Right ventricle myocardium inferior (tissue), 1 donor: ENCODE results near the gene LARP4B. TPM values are rescaled to one million over a fixed set of nuclear protein-coding genes. Genes with fewer than 3 reads are reported as not detected.
A peak's percentile ranks its signal among the peaks of the same experiment; 100 is the strongest.

Experiments used
- ATAC-seq: fragments of 200-7000 bp; cut with Tn5 transposase; one replicate; pipeline ENCODE4 v1.9.1; 2020; ENCODE audit warnings: mild to moderate bottlenecking, moderate library complexity
- DNase-seq: peaks from one replicate; pipeline ENCODE4 v3.0.0; 2021; ENCODE audit errors: missing footprints
- intact Hi-C: fragments of 100-400 bp; cut with DNase I; formaldehyde crosslinking; loops from one replicate; pipeline ENCODE4 v1.11.0; 2022
- total RNA-seq: library from RNA; stranded (reverse); fragmentation: NEBNext Ultra II Directional; extraction: Animal tissue kit (Norgen Biotek cat#: 25700); gene quantifications from one replicate; pipeline ENCODE4 v1.2.1, GENCODE V29; 2021
- donor health status: DM: no; HTN: yes; CAD: no; lungs with severe emphysema.

The LARP4B gene
- total RNA-seq, 1 donor from 2014 or later, result 58.9 TPM

DNA sequence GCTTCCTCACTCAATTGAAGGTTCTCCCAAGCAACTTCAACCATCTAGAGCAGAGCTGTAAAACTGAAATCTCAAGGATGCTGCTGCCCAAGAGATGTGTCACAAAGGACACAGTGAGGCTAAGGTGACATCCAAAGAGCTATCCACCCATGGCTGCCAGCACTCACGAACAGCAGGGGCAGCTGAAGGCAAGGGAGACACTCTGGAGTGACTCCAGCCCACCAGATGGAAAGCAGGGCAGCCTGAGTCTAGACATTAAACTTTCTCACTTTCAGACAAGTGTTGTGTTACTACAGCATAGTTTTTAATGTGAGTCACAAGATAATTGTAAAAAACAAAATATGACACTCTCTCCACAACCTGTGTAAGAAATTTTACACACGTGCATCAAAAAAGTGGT, 113.5 kb downstream of the LARP4B start:
- intact Hi-C loops, result loop anchor here (10.0 kb wide), 1 partner anchor 167 kb away; the partner anchor contains the start of gene GTPBP4
- no peak for ATAC-seq
- no peak for DNase-seq

DNA sequence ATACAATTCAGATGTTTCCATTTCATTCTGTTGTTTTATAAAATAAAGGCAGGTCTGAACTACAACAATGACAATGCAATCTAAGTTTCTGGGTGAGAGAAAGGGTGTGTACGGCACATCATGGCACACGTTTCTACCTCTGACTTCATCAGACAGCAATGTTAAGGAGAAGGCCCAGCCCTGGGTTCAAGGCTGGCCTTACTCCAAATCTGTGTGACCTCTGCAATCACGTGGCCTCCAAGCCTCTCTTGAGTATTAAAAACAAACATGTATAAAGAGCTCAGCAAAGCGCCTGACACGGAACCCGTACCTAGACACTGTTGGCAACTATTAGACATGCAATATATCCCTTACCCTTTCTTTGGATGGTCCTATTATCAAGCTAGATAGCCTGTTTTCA, 114.1 kb downstream of the LARP4B start:
- intact Hi-C loops, result loop anchor here (10.0 kb wide), 1 partner anchor 167 kb away; the partner anchor contains the start of gene GTPBP4
- DNase-seq (no peak), ATAC-seq (no peak)

DNA sequence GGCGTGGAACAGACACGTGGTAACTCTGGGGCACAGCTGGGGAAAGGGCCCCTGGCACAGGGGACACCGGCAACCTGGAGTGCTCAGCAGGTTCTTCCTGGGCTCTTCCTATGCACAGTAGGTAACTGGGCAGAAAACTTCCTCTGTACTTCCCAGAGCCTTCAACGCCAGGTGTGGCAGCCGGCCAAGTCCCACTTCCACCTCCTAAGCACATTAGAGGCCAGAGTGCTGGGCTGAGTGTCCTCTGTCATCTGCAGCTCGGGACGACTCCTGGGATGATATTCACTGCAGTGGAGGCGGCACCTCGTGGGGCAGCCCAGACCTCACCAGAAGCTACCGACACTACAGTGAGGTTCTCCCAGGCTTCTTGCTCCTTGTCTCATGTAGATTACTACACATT, 114.5 kb downstream of the LARP4B start:
- DNase-seq (no peak), ATAC-seq (no peak)
- intact Hi-C loops, result loop anchor here (10.0 kb wide), 1 partner anchor 168 kb away; the partner anchor contains the start of gene GTPBP4

DNA sequence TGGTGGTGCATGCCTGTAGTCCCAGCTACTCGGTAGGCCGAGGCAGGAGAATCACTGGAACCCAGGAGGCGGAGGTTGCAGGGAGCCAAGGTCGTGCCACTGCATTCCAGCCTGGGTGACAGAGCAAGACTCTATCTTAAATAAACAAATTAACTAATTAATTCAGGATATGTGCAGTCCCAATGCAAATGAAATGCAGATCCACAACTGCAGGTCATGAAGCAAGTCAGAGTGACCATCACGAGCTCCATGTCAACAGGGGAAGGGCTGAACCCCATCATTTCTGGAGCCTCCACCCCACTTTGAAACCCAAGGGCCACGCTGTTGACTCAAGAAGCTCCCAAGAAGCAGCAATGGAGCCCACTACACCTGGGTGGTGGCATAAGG, 115.4 kb downstream of the LARP4B start:
- no peak for ATAC-seq
- DNase-seq, result no peak
- intact Hi-C loops, result loop anchor here (10.0 kb wide), 1 partner anchor 169 kb away; the partner anchor contains the start of gene GTPBP4

DNA sequence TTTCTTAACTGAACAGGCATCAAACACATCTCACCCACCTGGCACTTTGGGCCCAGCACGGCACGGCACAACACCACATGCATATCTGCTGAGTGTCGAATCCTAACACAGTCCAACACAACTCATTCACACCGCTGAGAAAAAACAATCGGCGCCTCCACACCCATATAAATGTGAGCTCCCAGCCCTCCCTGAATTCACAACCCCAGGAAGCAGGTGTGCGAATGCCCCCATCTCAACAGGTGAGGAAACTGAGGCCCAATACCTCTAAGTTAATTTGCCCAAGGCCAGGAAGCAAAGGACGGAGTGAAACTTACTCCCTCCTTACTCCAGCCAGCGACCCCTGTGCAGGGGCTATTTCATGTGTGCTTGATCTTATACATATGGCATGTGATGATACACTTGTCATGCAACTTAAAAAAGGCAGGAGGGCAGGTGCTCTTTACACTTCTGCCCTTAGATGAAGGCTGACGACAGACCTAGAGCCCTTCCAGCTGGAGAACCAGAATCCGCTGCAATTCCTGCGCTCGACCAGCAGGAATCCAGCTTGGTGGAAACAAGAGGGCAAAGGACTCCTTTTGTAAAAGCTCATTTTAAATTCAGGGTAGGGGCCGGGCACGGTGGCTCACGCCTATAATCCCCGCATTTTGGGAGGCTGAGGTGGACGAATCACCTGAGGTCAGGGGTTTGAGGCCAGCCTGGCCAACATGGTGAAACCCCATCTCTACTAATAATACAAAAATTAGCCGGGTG, 116.0 kb downstream of the LARP4B start:
- no peak for DNase-seq
- intact Hi-C loops, result loop anchor here (10.0 kb wide), 1 partner anchor 169 kb away; the partner anchor contains the start of gene GTPBP4
- no peak for ATAC-seq

DNA sequence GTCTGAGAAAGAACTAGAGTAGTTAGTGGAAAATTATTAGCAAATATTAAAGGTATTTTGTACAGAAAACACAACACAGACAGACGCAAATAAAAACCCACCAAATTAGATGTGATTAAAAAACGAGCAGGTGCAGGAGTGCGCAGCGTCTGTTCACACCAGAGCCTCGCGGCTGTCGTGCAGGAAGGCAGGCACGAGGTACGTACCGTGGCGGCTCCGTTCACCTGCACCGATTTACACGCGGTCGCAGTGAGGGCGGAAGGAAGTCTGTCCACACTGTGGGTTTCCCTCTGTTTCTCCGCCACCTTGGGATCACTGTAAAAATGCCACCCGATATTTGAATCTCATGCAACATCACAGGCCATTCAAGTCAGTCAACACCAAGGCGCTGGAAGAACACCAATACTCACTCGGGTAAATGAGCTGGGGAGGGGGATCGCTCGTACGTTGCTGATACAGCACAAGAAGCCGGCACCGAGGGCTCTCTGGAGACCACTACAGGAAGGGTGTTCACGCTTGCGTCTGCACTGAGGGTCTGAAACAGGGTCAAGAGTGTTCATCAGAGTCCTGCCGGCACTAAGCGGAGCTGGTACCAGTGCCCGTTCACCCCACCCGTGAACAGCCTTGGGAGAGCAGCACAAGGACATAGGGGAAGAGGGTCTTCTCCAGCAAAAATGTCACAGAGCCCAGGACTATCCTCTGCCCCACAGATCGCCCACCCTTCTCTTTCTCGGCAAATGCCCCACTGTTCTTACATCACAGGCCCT, 116.8 kb downstream of the LARP4B start:
- no peak for ATAC-seq
- no peak for DNase-seq
- intact Hi-C loops, result loop anchor here (10.0 kb wide), 1 partner anchor 170 kb away; the partner anchor contains the start of gene GTPBP4

DNA sequence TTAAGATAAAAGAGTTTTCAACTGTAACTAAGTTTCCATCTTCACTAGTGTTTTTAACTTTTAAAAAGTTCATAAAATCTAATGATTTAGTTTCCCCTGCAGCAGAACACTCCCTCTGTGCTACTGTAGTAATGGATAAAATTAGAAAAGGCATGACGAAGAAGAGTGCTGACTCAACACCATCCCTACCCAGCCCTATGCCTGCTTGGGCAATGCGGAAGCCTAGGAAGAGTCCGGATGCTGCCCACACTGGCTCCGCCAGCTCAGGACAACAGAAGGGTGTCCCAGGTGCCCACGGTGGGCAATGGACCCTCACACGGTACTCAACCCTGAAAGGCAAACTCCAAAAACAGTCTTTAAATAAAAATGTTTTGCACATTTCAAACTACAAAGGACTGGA, 118.2 kb downstream of the LARP4B start:
- DNase-seq (no peak), ATAC-seq (no peak)
- intact Hi-C loops, result loop anchor here (10.0 kb wide), 1 partner anchor 172 kb away; the partner anchor contains the start of gene GTPBP4

DNA sequence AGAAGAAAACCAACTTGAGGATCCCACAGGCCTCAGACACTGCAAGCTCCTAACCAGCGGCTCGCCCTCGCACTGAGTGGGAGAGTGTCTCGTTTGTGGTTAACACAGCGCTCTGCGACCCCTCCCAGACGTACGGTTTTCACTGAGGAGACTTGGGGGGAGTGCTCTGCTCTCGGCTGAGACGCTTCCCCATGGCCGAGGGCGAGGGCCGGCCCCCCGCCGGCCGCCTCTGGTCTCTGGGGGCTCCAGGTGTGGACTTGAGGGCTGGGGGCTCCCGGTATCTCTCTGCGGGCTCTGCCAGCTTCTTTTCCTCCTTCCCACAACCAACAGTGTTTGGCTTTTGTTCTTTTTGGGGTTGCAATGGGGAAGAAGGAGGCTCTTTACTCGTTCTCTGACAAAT, 118.7 kb downstream of the LARP4B start:
- ATAC-seq (no peak), DNase-seq (no peak)
- intact Hi-C loops, result loop anchor here (10.0 kb wide), 1 partner anchor 172 kb away; the partner anchor contains the start of gene GTPBP4

DNA sequence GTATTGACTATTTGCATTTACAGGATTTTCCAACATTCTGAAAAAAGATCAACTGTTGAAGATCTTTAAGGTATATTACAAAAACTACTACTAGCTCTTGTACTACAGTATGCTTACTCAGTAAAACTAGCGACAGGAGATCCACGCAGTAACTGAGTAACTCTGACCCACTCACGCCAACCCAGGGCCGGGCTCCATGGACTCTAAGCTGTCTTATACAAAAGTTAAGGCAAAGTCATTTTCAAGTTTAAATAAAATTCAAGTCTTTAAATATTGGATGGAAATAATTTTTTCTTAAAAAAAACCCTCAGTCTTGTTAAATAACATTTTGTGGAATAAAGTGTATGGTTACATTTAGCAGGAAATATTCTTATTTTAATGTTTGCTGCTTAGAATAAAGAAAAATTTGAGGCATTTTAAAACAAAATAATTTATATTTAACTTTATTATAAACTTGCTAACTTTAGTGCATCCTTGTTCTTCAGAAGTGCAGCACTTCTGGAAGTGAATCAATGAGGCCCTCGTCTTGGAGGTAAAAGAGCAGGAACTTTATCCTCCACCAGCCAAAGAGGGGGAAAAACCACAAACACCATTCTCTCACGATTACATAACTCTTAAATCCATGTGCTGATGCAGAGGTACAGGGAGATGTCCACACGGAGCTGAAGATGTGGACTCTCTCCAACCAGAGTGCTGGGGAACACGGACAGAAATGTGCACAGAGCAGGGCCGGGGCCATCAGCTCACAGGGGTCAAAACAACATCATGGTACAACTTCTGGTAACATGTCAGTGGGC, 119.9 kb downstream of the LARP4B start:
- intact Hi-C loops, result loop anchor here (10.0 kb wide), 1 partner anchor 173 kb away; the partner anchor contains the start of gene GTPBP4
- DNase-seq (no peak), ATAC-seq (no peak)

DNA sequence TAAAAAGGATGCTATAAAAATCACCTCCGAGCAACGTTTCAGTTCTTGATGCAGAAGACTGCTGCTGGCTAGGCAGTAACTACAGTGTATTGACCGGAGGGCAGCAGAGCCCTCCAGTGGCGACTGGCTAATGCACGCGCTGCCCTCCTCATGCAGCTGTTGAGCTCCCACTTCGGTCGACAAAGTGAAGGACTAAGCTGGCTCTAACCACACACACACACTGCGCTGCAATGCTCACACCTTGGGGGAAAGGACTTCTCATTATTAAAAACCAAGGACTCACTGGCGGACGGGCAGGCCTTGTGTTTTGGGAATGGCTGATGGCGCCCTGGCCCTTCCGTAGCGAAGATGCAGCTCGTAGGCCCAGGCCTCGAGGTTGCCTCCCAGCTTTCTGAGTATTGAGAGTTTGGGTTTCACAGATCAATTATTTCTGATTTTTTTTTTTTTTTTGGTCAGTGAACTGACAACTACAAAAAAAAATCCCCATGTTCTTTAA, 121.1 kb downstream of the LARP4B start:
- intact Hi-C loops, result loop anchor here (10.0 kb wide), 1 partner anchor 174 kb away; the partner anchor contains the start of gene GTPBP4
- ATAC-seq, result peak; percentile 45
- no peak for DNase-seq

DNA sequence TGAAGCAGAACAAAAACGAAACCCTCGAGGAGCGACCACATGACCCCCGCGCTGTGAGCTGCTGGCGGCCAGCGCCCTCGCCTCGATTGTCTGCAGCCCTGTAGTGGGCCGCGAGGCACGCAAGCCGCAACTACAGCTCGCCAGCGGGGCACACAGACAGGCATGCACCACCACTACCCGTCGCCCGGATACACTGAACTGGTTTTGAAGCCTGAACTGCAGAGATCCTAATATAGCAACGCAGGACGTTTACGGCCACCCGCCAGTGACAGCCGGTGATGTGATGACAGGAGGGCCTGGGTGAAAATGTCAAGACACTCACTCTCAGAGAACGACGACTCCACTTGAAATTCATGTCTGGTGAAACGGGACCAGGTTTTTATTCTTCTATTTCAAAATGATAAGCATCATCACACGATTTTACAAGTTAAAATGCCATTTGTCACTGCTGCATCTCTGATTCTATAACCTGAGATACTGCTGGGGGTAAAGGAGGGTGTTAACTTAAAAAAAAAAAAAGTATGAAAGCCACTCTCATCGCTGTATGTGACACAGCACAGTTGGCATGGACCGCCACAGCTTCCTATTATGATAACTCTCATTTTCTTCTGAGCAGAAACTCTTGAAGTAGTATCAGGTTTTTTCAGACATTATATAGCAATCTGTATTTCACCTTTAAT, 121.7 kb downstream of the LARP4B start:
- peak; percentile 86 for ATAC-seq
- intact Hi-C loops, result loop anchor here (5.0 to 10.0 kb wide), 2 partner anchors 175 to 298 kb away; partner anchors contain the start of gene GTPBP4
- DNase-seq, result peak; percentile 81

DNA sequence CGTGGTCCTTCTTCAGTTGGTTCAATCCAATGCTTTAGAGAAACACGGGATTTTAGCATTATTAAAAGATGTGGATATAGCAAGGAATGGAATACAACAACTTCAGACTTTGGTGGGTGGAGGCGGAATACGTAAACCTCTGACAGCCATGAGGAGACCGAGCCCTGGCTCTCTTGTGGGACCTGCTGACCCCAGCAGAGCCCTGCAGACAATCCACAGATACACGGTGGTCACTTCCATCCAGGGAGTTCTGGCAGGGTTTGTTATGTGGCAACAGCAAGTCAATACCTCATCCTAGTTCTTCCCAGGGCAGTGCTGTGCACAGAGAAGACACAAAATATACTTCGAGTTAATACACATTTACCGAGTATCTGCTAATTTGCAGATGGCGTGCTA, 123.5 kb downstream of the LARP4B start:
- ATAC-seq (no peak), DNase-seq (no peak)
- intact Hi-C loops, result loop anchor here (5.0 kb wide), 1 partner anchor 296 kb away; no protein-coding TSS in a partner anchor

DNA sequence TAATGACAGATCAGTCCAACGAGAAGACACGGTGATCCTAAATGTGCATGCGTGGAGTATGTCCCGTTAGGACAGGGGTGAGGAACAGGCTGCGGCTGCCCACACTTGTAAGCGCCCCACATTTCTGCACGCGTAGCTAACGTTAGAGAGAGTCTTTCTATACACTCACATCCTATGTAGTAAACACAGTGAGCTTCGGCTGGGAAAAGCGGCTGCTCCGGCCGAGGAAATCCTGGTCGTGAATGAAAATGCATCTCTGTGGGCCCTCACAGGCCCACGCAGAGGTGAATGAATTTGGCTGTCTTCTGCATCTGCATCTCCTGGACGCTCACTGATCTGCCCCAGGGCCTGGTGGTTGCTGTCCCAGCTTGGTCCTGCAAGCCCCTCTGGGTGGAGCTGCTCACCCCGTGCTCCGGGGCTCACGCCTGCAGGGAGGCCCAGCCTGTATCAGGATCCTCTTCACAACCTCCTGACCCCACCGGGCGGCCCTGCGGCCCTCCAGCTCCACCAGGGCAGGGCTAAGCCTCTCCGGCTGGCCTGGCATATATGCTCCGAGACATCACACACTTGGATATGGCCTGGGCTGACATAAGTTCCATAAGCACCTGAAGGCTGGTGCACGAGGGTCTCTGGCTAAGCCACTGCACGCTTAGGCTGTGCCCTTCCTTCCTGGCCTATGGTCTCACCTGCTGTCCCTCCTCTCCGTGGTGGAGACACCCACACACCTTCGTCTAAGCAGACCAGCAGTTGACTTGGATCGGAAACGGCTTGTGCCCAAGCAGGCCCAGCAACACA, 124.1 kb downstream of the LARP4B start:
- no peak for DNase-seq
- no peak for ATAC-seq
- intact Hi-C loops, result loop anchor here (5.0 kb wide), 1 partner anchor 295 kb away; no protein-coding TSS in a partner anchor

DNA sequence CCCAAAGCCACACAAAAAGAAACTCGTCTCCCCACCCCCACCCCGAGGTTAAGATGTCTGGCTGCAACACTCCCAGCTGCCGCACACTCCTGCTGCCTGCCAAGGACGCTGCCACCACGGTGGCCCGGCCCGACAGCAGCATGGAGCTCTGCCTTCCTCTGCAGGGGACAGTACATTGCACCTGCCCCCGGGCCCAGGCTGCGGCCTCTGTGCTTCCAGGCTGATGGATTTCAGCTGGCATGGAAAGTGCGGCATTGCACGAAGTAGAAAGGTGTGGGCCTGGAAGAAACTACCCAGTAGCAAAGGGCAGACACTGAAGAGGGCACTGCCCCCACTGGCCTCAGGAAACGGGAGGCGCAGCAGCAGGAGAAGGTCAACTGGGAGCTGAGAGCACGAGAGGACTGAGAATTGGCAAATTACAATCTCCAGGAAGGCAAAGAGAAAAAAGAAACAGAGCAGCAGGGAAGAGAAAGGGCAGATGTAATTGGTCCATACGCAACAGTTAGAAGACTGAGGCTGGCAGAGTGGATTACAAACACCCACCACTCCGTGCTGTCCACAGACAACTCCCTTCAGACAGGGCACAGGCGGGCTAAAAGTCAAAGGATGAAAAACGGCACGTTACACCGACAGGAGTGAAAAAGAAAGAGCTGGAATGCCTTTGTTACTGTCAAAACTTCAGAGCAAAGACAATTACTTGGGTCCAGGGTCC, 124.9 kb downstream of the LARP4B start:
- no peak for ATAC-seq
- DNase-seq, result no peak
- intact Hi-C loops, result loop anchor here (5.0 kb wide), 1 partner anchor 294 kb away; no protein-coding TSS in a partner anchor

DNA sequence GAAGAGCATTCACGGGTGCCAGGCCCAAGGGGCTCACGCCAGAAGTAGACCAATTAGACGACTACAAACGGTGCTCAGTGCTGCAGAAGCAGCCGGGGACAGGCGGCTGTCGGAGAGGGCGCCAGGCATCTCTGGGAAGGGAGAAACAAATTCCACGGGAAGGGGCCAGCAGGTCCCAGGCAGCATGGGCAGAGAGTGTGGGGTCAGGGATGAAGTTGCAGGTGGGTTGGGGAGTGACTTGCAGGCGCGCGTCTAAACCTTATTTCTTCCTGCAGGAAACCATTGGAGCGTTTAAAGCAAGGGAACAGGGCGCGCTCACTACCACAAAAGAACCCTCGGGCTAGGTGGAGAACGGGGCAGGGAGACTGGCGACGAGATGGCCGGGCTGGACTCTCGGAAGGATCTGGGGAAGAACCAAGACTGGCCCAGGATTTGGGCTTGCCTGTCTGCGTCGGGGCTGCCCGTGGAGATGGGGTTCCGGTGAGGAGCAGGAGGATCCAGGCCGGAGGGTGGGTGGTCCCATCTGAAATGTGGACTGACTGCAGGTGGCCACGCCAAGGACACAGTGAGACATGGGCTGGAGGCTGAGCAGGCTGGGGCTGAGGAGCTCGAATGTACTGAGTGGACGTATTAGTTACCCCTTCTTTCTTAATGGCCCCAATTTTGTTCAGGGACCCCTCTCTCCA, 125.7 kb downstream of the LARP4B start:
- intact Hi-C loops, result loop anchor here (5.0 kb wide), 1 partner anchor 293 kb away; no protein-coding TSS in a partner anchor
- no peak for DNase-seq
- no peak for ATAC-seq
